ENCODE measurements around the gene LSM12.

DNA sequence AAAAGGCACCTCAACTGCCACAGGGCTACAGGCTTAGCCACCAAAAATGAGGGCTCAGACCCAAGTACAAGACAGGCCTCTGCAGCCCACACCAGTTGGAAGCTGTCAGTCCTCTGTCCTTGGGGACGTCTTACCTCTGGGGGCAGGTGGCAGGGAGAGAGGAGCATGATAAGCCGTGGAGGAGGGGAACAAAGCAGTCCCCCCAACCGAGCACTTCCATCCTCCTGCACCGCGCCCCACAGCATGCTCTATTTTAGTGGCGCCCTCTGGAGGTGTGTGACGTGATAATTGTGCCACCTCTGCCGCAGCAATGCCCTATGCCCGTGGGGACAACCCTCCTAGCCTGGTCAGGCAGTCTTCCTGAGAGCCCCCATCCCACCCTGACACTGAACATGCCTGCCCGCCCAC lies 17.7 kb upstream of the LSM12 start:
- TF ChIP-seq, protein P1, sequence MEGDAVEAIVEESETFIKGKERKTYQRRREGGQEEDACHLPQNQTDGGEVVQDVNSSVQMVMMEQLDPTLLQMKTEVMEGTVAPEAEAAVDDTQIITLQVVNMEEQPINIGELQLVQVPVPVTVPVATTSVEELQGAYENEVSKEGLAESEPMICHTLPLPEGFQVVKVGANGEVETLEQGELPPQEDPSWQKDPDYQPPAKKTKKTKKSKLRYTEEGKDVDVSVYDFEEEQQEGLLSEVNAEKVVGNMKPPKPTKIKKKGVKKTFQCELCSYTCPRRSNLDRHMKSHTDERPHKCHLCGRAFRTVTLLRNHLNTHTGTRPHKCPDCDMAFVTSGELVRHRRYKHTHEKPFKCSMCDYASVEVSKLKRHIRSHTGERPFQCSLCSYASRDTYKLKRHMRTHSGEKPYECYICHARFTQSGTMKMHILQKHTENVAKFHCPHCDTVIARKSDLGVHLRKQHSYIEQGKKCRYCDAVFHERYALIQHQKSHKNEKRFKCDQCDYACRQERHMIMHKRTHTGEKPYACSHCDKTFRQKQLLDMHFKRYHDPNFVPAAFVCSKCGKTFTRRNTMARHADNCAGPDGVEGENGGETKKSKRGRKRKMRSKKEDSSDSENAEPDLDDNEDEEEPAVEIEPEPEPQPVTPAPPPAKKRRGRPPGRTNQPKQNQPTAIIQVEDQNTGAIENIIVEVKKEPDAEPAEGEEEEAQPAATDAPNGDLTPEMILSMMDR (IDR thresholded peaks at IDR 0.05; ENCODE audit: low read length): peak; percentile 38
- no peak for TF ChIP-seq EZH2 (optimal IDR thresholded peaks at IDR 0.05; ENCODE audit: low read depth, low read length)
- no peak for TF ChIP-seq EZH2phosphoT487 (IDR thresholded peaks at IDR 0.05; ENCODE audit: low read length)
